Ascending aorta (tissue), 2 donors: ENCODE results near the gene IBTK. TPM values are rescaled to one million over a fixed set of nuclear protein-coding genes. Genes with fewer than 3 reads are reported as not detected.

Source experiments
- DNase-seq, 2 donors: peaks; one replicate each; pipeline ENCODE4 v3.0.0-alpha.2; 2019; ENCODE audit warnings: low spot score in 2 of 2
- H3K27ac ChIP-seq, 2 donors: fragments of 200-600 bp; sonication (generic); one replicate each; pipeline ENCODE4 v1.5.1; 2016 to 2017; ENCODE audit warnings: mild to moderate bottlenecking in 1 of 2
- H3K27me3 ChIP-seq: fragments of 200-600 bp; sonication (generic); one replicate; pipeline ENCODE4 v1.5.1; 2017
- H3K36me3 ChIP-seq, 2 donors: fragments of 200-600 bp; sonication (generic); one replicate each; pipeline ENCODE4 v1.5.1; 2016
- H3K4me1 ChIP-seq, 2 donors: fragments of 200-600 bp; sonication (generic); one replicate each; pipeline ENCODE4 v1.5.1; 2016 to 2017; ENCODE audit warnings: mild to moderate bottlenecking in 1 of 2
- H3K4me3 ChIP-seq, 2 donors: fragments of 200-600 bp; sonication (generic); one replicate each; pipeline ENCODE4 v1.5.1; 2016 to 2017; ENCODE audit warnings: mild to moderate bottlenecking in 1 of 2
- H3K9me3 ChIP-seq, 2 donors: fragments of 200-600 bp; sonication (generic); one replicate each; pipeline ENCODE4 v1.5.1; 2016
- intact Hi-C: fragments of 100-400 bp; cut with DNase I; formaldehyde crosslinking; loops from one replicate; pipeline ENCODE4 v1.15.1; 2023
- total RNA-seq: library from RNA; depleted of rRNA; stranded (reverse); fragments of >200 nt; gene quantifications from one replicate; pipeline ENCODE4 v1.1.0, GENCODE V29; 2016
- TF ChIP-seq, protein P1 (sequence below), 3 experiments: fragments of 200-600 bp in 2 of 3; fragments of 450-650 bp in 1 of 3; sonication (generic) in 2 of 3; IDR thresholded peaks; one replicate each; pipeline ENCODE4 v1.5.1; 2016 to 2019; ENCODE audit warnings: antibody characterized with exemption in 3 of 3, mild to moderate bottlenecking in 1 of 3, moderate library complexity in 1 of 3

The IBTK gene
- total RNA-seq, 1 donor from 2014 or later, result 8.8 TPM

DNA sequence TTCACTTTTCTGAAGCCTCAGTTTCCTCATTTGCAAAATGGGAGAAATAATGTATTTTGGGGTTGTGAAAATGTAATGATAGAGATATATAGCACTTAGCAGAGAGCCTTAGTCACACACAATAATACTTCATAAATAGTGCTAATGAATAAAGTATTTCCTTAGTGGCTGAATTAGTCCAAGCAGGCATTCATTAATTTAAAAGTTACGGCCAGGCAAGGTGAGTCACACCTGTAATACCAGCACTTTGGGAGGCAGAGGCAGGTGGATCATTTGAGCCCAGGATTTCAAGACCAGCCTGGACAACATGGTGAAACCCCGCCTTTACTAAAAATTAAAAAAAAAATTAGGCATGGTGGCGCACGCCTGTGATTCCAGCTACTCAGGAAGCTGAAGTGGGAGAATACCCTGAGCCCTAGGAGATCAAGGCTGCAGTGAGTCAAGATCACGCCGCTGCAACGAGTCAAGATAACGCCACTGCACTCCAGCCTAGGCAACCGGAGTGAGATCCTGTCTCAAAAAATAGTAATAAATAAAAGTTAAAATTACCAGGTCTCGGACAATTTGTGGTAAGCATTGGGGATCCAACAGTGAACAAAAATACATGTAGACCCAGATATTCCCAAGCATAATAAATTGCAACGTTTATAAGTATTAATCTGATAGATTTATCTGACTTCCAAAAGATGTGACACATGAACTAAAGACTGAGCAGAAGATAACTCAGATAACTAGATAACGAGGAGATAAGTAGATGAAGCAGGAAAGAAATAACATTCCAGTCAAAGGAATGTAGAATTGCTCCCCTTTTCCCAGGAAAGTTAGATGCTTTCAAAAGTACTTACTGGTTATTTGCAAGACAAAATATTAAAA, 2.1 kb upstream of the IBTK start:
- Histone ChIP-seq H3K9me3 (no peaks in the 10 kb centered on the region), H3K4me1 (peaks cover 0 to 9% of the 10 kb centered on the region in 2 donors), H3K27me3 (no peaks in the 10 kb centered on the region), H3K4me3 (no peak overlapping the region), H3K36me3 (no peaks in the 10 kb centered on the region), H3K27ac (no peak overlapping the region)
- intact Hi-C loops, result loop anchor here (2.0 to 5.0 kb wide), 4 partner anchors 113 to 943 kb away; partner anchors contain the start of genes PGM3, RWDD2A, TENT5A and TPBG
- no peak for DNase-seq
- TF ChIP-seq, protein P1, sequence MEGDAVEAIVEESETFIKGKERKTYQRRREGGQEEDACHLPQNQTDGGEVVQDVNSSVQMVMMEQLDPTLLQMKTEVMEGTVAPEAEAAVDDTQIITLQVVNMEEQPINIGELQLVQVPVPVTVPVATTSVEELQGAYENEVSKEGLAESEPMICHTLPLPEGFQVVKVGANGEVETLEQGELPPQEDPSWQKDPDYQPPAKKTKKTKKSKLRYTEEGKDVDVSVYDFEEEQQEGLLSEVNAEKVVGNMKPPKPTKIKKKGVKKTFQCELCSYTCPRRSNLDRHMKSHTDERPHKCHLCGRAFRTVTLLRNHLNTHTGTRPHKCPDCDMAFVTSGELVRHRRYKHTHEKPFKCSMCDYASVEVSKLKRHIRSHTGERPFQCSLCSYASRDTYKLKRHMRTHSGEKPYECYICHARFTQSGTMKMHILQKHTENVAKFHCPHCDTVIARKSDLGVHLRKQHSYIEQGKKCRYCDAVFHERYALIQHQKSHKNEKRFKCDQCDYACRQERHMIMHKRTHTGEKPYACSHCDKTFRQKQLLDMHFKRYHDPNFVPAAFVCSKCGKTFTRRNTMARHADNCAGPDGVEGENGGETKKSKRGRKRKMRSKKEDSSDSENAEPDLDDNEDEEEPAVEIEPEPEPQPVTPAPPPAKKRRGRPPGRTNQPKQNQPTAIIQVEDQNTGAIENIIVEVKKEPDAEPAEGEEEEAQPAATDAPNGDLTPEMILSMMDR (IDR thresholded peaks at IDR 0.05), result no peak

DNA sequence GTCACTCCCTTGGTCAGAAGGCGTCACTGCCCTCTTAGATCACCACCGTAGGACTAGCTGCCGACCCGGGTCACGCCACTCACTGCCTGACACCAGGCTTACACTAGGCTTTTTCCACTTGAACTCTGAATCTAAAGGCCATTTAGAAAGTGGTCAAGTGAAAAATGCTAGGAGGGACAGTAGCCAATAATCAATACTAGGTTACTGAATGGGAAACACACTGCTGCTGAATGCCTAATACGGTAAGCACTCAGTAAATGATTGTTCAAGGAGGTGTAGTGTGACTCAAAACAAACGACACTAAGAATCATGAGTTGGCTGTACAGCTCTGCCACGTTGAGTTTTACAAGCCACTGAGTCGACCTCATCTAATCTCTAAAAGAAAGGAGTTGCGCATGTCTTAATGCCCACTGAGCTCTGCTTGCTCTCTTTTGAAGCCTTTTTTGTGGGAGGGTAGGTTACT, 760 bp upstream of the IBTK start:
- Histone ChIP-seq H3K27ac (peak overlapping the region; percentile 96), H3K4me3 (peak overlapping the region; percentile 92), H3K27me3 (no peaks in the 10 kb centered on the region), H3K4me1 (peaks cover 0 to 9% of the 10 kb centered on the region in 2 donors), H3K36me3 (no peaks in the 10 kb centered on the region), H3K9me3 (no peaks in the 10 kb centered on the region)
- DNase-seq, result no peak
- TF ChIP-seq, protein P1 (IDR thresholded peaks at IDR 0.05), result no peak
- intact Hi-C loops, result loop anchor here (5.0 kb wide), 3 partner anchors 114 to 944 kb away; partner anchors contain the start of genes PGM3, RWDD2A, TENT5A and TPBG

DNA sequence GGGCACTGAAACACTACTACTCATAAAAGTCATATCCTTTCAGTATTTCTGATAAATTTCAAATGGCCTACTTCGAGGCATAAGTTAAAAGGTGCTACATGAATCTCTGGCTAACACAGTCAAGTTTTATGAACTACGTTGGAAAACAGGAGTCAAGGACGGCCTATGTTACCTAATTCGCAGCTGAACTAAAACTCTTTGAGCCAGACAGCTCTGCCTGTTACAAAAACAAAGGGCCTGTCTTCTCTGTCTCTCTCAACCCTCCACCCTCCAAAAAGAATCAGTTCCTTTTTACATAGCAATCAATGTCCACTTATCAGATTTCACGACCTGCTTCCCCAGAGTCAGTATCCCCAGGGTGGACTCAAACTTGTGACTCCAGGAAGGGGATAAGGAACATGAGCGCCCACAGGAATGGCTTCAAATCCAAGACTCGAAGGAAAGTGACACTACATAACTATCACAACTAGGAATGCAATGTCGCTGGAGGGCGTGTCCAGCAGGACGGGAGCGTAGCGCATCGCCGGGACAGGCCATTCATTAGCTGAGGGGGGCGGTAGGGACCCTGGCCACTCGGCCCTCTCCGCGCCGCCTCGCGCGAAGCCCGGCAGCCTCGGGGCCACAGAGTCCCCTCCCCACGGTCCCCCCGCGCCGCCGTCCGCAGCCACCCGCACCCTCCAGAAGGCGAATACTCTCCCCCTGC, 591 bp downstream of the IBTK start:
- TF ChIP-seq, protein P1 (IDR thresholded peaks at IDR 0.05), result no peak
- Histone ChIP-seq H3K27me3 (no peaks in the 10 kb centered on the region), H3K4me1 (peaks cover 0 to 9% of the 10 kb centered on the region in 2 donors), H3K9me3 (no peaks in the 10 kb centered on the region), H3K36me3 (peaks cover 0 to 1% of the 10 kb centered on the region in 2 donors), H3K4me3 (peak overlapping the region; percentile 92), H3K27ac (peak overlapping the region; percentile 96)
- intact Hi-C loops, result loop anchor here (5.0 kb wide), 3 partner anchors 115 to 945 kb away; partner anchors contain the start of genes PGM3, RWDD2A, TENT5A and TPBG
- peak in 1 of 2 donors; percentile 80 for DNase-seq

DNA sequence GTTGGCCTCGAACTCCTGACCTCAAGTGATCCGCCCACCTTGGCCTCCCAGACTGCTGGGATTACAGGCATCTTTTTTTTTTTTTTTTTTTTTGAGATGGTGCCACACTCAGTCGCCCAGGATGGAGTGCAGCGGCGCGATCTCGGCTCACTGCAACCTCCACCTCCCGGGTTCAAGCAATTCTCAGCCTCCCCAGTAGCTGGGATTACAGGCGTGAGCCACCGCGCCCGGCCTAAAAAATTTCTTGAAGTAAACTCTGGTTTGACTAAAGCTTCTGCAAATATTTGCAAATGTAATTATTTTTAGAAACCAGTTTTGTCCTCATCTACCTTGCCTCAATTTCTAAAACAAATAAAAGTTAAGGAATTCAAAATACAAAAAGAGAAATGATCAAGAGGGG, 1.2 kb downstream of the IBTK start:
- peaks cover 0 to 9% of the 10 kb centered on the region in 2 donors for H3K4me1 ChIP-seq
- H3K4me3 ChIP-seq, result peak overlapping the region; percentile 92
- H3K9me3 ChIP-seq, result no peaks in the 10 kb centered on the region
- peak overlapping the region in 1 of 2 donors; percentile 96 for H3K27ac ChIP-seq
- DNase-seq, result no peak
- TF ChIP-seq, protein P1 (IDR thresholded peaks at IDR 0.05), result no peak
- H3K36me3 ChIP-seq, result peaks cover 0 to 2% of the 10 kb centered on the region in 2 donors
- intact Hi-C loops, result loop anchor here (5.0 kb wide), 3 partner anchors 116 to 946 kb away; partner anchors contain the start of genes PGM3, RWDD2A, TENT5A and TPBG
- H3K27me3 ChIP-seq, result no peaks in the 10 kb centered on the region

DNA sequence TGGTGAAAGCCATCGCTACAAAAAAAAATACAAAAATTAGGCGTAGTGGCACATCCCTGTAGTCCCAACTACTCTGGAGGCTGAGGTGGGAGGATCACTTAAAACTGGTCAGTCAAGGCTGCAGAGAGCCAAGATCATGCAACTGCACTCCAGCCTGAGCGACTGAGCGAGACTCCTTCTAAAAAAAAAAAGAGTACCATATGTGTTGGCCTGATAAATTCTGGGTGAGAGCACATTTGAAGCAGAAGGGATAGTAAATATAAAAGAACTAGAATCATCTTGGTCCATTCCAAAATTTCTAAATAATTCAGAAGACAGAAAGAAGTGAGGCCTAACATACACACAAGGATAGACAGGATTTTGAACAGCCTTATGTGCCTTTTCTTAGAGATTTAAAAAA, 2.2 kb downstream of the IBTK start:
- no peak overlapping the region for H3K4me3 ChIP-seq
- peaks cover 0 to 9% of the 10 kb centered on the region in 2 donors for H3K4me1 ChIP-seq
- H3K9me3 ChIP-seq, result no peaks in the 10 kb centered on the region
- H3K27ac ChIP-seq, result no peak overlapping the region
- TF ChIP-seq, protein P1 (IDR thresholded peaks at IDR 0.05), result no peak
- DNase-seq, result no peak
- intact Hi-C loops, result loop anchor here (5.0 kb wide), 3 partner anchors 117 to 947 kb away; partner anchors contain the start of genes PGM3, RWDD2A, TENT5A and TPBG
- H3K27me3 ChIP-seq, result no peaks in the 10 kb centered on the region
- peaks cover 0 to 2% of the 10 kb centered on the region in 2 donors for H3K36me3 ChIP-seq
